A673 (cell line): ENCODE measurements around the gene GRK1.
"Not testable (repeated sequence)": the region's sequence is repeated elsewhere in the genome, so short reads cannot be mapped to it uniquely, and the experiment has no call there.

Experiments used
- CTCF ChIP-seq: fragments of 300-800, 200-600 bp; sonication (generic); conservative IDR thresholded peaks from 2 replicates; pipeline ENCODE4 v1.5.1; 2017; ENCODE audit warnings: low read depth, mild to moderate bottlenecking, antibody characterized with exemption, low read length, moderate library complexity, mixed read lengths
- EZH2 ChIP-seq: fragments of 200-600 bp; sonication (generic); IDR thresholded peaks from 2 replicates; pipeline ENCODE4 v1.6.1; 2017; ENCODE audit warnings: borderline replicate concordance, low read depth, mild to moderate bottlenecking, mixed read lengths, antibody characterized with exemption, low read length; ENCODE audit not compliant: poor library complexity, severe bottlenecking

- TF ChIP-seq CTCF, EZH2: not testable (repeated sequence)
Measured at GRCh38 chr13:113752211-113752986, 85.4 kb downstream of the GRK1 start.
